HG03520 (cell line): ENCODE results near the gene KATNB1.
"Not testable (repeated sequence)": the region's sequence is repeated elsewhere in the genome, so short reads cannot be mapped to it uniquely, and the experiment has no call there.

Experiments
- ATAC-seq: cut with Tn5 transposase; IDR thresholded peaks from one replicate; pipeline ENCODE4 v1.9.1; 2021; ENCODE audit warnings: mild to moderate bottlenecking, moderate library complexity; ENCODE audit not compliant: unreplicated experiment

Gene KATNB1

GRCh38 chr16:57724531-57724930 is 11.0 kb upstream of the KATNB1 start:
- no peak for ATAC-seq

- ATAC-seq: no peak
Observed at GRCh38 chr16:57725151-57725550, 10.4 kb upstream of the KATNB1 start.

GRCh38 chr16:57725554-57725953 is 10.0 kb upstream of the KATNB1 start:
- no peak for ATAC-seq

- no peak for ATAC-seq
Observed at GRCh38 chr16:57725976-57726375, 9.6 kb upstream of the KATNB1 start.

- no peak for ATAC-seq
Observed at GRCh38 chr16:57726433-57726947, 9.1 kb upstream of the KATNB1 start.

- ATAC-seq: no peak
Observed at GRCh38 chr16:57727610-57728009, 8.0 kb upstream of the KATNB1 start.

GRCh38 chr16:57728336-57729181 is 7.0 kb upstream of the KATNB1 start:
- ATAC-seq: no peak

GRCh38 chr16:57729182-57729484 is 6.4 kb upstream of the KATNB1 start:
- no peak for ATAC-seq

GRCh38 chr16:57729852-57730251 is 5.7 kb upstream of the KATNB1 start:
- not testable (repeated sequence) for ATAC-seq

GRCh38 chr16:57730771-57731730 is 4.5 kb upstream of the KATNB1 start:
- no peak for ATAC-seq

GRCh38 chr16:57732037-57732436 is 3.5 kb upstream of the KATNB1 start:
- ATAC-seq: no peak

- ATAC-seq: no peak
Observed at GRCh38 chr16:57732714-57733113, 2.9 kb upstream of the KATNB1 start.

GRCh38 chr16:57734308-57734924 is 1.2 kb upstream of the KATNB1 start:
- ATAC-seq: no peak

GRCh38 chr16:57734925-57735754 is 430 bp upstream of the KATNB1 start:
- peak; percentile 76 for ATAC-seq

GRCh38 chr16:57736419-57737351 is 1.1 kb downstream of the KATNB1 start:
- no peak for ATAC-seq

- no peak for ATAC-seq
Observed at GRCh38 chr16:57738844-57739243, 3.3 kb downstream of the KATNB1 start.

- ATAC-seq: no peak
Observed at GRCh38 chr16:57739756-57740422, 4.3 kb downstream of the KATNB1 start.

GRCh38 chr16:57740423-57741071 is 5.0 kb downstream of the KATNB1 start:
- ATAC-seq: no peak
